Thyroid gland (tissue), 4 donors: ENCODE measurements around the gene ABTB1. TPM values are rescaled to one million over a fixed set of nuclear protein-coding genes. Genes with fewer than 3 reads are reported as not detected.

Source experiments
- DNase-seq, 2 donors: peaks; one replicate each; pipeline ENCODE4 v3.0.0-alpha.2; 2019
- H3K27ac ChIP-seq, 3 donors: fragments of 200-600 bp; sonication (generic); 1 replicate in 2 of 3; 2 replicates in 1 of 3; pipeline ENCODE4 v1.5.1; 2016 to 2019; ENCODE audit warnings: mild to moderate bottlenecking in 1 of 3, moderate library complexity in 1 of 3
- H3K27me3 ChIP-seq: fragments of 200-600 bp; sonication (generic); one replicate; pipeline ENCODE4 v1.5.1; 2019
- H3K36me3 ChIP-seq, 2 donors: fragments of 200-600 bp; sonication (generic); one replicate each; pipeline ENCODE4 v1.5.1; 2016 to 2019
- H3K4me1 ChIP-seq, 2 donors: fragments of 200-600 bp; sonication (generic); one replicate each; pipeline ENCODE4 v1.5.1; 2017 to 2019
- H3K4me3 ChIP-seq, 3 donors: fragments of 200-600 bp; sonication (generic); replicated peaks in 1 of 3; 1 replicate in 2 of 3; 2 replicates in 1 of 3; pipeline ENCODE4 v1.5.1; 2016; ENCODE audit warnings: mild to moderate bottlenecking in 1 of 3
- H3K9me3 ChIP-seq: fragments of 200-600 bp; sonication (generic); one replicate; pipeline ENCODE4 v1.5.1; 2017
- POLR2A ChIP-seq, 2 donors: fragments of 450-650 bp; IDR thresholded peaks; one replicate each; pipeline ENCODE4 v1.6.1; 2017; ENCODE audit warnings: antibody characterized with exemption in 2 of 2, mild to moderate bottlenecking in 2 of 2, moderate library complexity in 1 of 2
- WGBS, 2 donors: methylation state at CpG; one replicate each; pipeline ENCODE4 v1.1.5; 2017; 5-methylcytosine and 5-hydroxymethylcytosine counted together
- intact Hi-C: fragments of 100-400 bp; cut with DNase I; formaldehyde crosslinking; loops from one replicate; pipeline ENCODE4 v1.15.1; 2023
- total RNA-seq, 4 donors: library from RNA; depleted of rRNA; stranded (reverse); fragments of >200 nt; gene quantifications; one replicate each; pipeline ENCODE4 v1.2.3, GENCODE V29; 2016
- TF ChIP-seq, protein P1 (sequence below), 6 experiments: fragments of 200-600 bp in 3 of 6; fragments of 450-650 bp in 3 of 6; sonication (generic) in 3 of 6; IDR thresholded peaks; one replicate each; pipeline ENCODE4 v1.5.1; 2016 to 2019; ENCODE audit warnings: antibody characterized with exemption in 6 of 6, mild to moderate bottlenecking in 2 of 6, inconsistent platforms in 1 of 6, moderate library complexity in 1 of 6

The ABTB1 gene
- total RNA-seq, 4 donors from 2014 or later = 18.9 to 29.1 (median 24.4) TPM

DNA sequence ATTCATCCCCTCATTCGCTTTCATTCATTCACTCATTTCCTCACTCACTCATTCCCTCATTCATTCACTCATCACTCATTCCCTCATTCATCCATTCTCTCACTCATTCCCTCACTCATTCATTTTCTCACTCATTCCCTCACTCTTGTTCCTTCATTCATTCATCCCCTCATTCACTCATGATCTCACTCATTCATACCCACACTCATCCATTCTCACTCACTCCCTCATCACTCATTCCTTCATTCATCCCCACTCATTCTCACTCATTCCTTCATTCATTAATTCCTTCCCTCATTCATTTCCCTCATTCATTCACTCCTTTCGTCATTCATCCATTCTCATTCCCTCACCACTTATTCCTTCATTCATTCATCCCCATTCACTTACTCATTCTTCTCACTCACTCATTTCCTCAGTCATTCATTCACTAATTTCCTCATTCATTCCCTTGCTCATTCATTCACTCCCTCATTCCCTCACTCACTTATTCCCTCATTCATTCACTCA lies 14.5 kb downstream of the ABTB1 start:
- WGBS, 2 donors = 94 to 95% methylated on average over 2 of the region's 2 CpGs

DNA sequence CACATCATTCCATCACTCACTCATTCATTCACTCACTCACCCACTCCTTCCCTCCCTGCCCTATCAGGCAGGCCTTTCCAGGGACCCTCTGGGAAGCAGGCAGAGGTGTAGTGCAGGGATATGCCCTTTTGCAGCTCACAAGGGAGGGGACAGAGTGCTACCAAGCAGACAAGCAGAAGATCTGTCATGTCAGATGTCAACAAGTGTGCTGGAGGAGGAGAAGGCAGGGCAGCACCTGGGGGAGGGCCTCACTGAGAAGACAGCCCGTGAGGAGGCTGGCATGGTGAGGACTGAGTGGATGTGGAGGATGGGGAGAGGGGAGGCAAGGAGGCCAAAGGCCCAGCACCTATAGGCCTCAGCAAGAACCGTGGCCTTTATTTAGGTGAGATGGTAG lies 15.3 kb downstream of the ABTB1 start:
- intact Hi-C loops = no loop called here
- 60 to 82% methylated on average over 2 of the region's 2 CpGs for WGBS, 2 donors
- Histone ChIP-seq H3K36me3 (no peaks in the 10 kb centered on the region), H3K9me3 (no peaks in the 10 kb centered on the region), H3K27me3 (no peaks in the 10 kb centered on the region), H3K4me3 (no peak overlapping the region), H3K4me1 (peaks cover 0 to 7% of the 10 kb centered on the region in 2 donors), H3K27ac (no peak overlapping the region)
- DNase-seq = no peak
- TF ChIP-seq, protein P1, sequence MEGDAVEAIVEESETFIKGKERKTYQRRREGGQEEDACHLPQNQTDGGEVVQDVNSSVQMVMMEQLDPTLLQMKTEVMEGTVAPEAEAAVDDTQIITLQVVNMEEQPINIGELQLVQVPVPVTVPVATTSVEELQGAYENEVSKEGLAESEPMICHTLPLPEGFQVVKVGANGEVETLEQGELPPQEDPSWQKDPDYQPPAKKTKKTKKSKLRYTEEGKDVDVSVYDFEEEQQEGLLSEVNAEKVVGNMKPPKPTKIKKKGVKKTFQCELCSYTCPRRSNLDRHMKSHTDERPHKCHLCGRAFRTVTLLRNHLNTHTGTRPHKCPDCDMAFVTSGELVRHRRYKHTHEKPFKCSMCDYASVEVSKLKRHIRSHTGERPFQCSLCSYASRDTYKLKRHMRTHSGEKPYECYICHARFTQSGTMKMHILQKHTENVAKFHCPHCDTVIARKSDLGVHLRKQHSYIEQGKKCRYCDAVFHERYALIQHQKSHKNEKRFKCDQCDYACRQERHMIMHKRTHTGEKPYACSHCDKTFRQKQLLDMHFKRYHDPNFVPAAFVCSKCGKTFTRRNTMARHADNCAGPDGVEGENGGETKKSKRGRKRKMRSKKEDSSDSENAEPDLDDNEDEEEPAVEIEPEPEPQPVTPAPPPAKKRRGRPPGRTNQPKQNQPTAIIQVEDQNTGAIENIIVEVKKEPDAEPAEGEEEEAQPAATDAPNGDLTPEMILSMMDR (IDR thresholded peaks at IDR 0.05) = no peak
- no peak for TF ChIP-seq POLR2A (IDR thresholded peaks at IDR 0.05)

More for the DNA sequence above, 14.5 kb downstream of the ABTB1 start:
- H3K9me3 ChIP-seq = no peaks in the 10 kb centered on the region
- no peaks in the 10 kb centered on the region for H3K27me3 ChIP-seq
- intact Hi-C loops = no loop called here
- no peak for DNase-seq
- H3K36me3 ChIP-seq = no peaks in the 10 kb centered on the region
- no peak for TF ChIP-seq POLR2A (IDR thresholded peaks at IDR 0.05)
- TF ChIP-seq, protein P1 (IDR thresholded peaks at IDR 0.05) = no peak
- H3K4me1 ChIP-seq = peaks cover 0 to 7% of the 10 kb centered on the region in 2 donors
- H3K27ac ChIP-seq = no peak overlapping the region
- H3K4me3 ChIP-seq = no peak overlapping the region

DNA sequence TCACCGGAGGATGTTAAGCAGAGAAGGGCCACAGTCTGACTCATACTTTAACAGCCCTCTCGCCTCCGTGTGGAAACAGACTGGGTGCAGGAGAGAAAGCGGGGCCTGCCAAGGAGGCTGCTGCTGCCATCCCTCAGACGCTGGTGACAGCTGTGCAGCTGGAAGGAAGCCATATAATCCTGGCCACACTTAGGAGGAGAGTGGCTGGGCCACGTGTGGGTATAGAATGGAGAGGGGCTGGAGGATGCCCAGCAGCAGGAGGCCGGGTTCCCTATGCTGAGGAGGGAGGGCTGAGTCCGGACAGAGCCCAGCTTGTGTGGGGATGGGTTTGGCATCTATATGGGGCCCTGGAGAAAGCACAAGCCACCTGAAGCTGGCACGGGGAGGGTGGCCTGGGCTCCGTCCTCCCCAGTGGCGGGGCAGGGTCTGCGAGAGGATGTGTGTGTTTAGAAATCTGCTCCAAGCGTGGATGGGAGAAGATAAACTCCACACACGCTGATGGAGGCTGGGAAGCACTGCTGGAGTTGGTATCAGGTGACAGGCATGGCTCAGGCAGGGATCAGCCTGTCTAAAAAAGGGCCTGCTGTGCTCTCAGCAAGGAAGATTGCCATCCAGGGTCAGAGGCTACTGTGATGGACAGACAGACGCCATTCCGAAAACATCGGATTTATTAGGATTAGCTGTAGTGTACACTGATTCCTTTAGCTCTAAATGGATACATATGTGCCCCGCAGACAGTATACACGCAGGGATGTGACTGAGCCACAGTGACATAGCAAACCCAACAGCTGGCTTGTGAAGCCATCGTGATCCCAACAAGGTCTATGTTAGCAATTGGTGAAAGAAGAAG lies 15.9 kb downstream of the ABTB1 start:
- no peak for TF ChIP-seq POLR2A (IDR thresholded peaks at IDR 0.05)
- TF ChIP-seq, protein P1 (IDR thresholded peaks at IDR 0.05) = no peak
- Histone ChIP-seq H3K27ac (no peak overlapping the region), H3K36me3 (no peaks in the 10 kb centered on the region), H3K4me1 (peaks cover 0 to 7% of the 10 kb centered on the region in 2 donors), H3K27me3 (no peaks in the 10 kb centered on the region), H3K9me3 (no peaks in the 10 kb centered on the region), H3K4me3 (no peak overlapping the region)
- intact Hi-C loops = no loop called here
- DNase-seq = peak; percentile 0 to 1
- 81% methylated on average over 19 to 20 of the region's 20 CpGs for WGBS, 2 donors

DNA sequence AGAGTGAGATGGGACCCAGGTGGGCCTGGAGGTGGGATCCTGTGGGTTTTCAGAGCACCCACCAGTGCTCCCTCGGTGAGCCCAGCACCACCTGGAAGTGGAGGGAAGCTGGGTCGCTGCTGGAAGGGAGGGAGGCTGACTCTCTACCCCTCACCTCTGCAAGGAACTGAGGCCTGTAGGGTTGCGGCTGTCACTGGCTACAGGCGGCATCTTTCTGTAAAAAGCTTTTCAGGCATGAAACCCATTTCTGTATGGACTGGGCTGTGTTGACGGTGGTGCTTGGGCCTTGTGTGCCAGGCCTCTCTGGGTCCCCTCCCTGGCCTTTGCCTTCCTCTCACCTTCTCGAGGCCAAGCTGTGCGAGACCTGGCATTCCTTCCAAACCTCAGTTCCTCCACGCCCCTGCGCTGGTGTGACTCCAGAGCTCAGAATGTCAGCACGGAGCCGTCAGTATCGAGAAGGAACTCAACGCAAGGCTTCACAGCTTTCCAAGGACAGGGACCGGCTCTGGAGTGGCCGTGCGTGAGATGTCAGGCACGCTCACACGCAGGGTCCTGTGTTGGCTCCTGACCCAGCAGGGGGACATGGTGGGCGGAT lies 16.6 kb downstream of the ABTB1 start:
- Histone ChIP-seq H3K27me3 (no peaks in the 10 kb centered on the region), H3K9me3 (no peaks in the 10 kb centered on the region), H3K36me3 (no peaks in the 10 kb centered on the region), H3K4me1 (peaks cover 0 to 7% of the 10 kb centered on the region in 2 donors), H3K27ac (no peak overlapping the region), H3K4me3 (no peak overlapping the region)
- peak in 1 of 2 donors; percentile 0 for DNase-seq
- WGBS, 2 donors = 89 to 90% methylated on average over 17 to 18 of the region's 19 CpGs
- intact Hi-C loops = no loop called here
- no peak for TF ChIP-seq POLR2A (IDR thresholded peaks at IDR 0.05)
- TF ChIP-seq, protein P1 (IDR thresholded peaks at IDR 0.05) = no peak

DNA sequence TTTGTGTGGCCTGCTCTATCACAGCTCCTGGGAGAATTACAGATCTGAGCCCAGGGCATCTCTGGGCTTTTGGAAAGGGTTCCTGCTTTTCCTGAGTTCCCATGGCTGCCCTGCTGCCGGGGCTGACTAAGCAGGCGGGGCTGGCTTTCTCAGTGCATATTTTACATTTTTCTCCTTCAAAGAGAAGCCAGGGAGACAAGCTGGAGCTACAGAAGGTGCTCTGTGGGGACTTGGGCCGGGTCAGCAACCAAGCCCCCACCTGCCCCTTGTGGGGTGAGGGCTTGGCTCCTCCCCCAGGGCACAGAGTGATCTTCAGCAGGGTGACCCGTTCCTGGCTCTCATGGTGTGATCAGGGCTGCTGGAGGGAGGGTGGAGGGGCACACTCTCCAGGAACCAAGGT lies 17.4 kb downstream of the ABTB1 start:
- Histone ChIP-seq H3K9me3 (no peaks in the 10 kb centered on the region), H3K27ac (no peak overlapping the region), H3K36me3 (no peaks in the 10 kb centered on the region), H3K27me3 (no peaks in the 10 kb centered on the region), H3K4me1 (peaks cover 0 to 7% of the 10 kb centered on the region in 2 donors), H3K4me3 (no peak overlapping the region)
- 59 to 60% methylated on average over 4 of the region's 4 CpGs for WGBS, 2 donors
- intact Hi-C loops = no loop called here
- DNase-seq = no peak
- TF ChIP-seq, protein P1 (IDR thresholded peaks at IDR 0.05) = no peak
- no peak for TF ChIP-seq POLR2A (IDR thresholded peaks at IDR 0.05)
